ENCODE data around the gene TAS2R41. TPM values are rescaled to one million over a fixed set of nuclear protein-coding genes. Genes with fewer than 3 reads are reported as not detected.

Gene TAS2R41
- total RNA-seq, 1 experiment from 2014 or later, result not detected

GRCh38 chr7:143485094-143485493 is 7.4 kb downstream of the TAS2R41 start:
- Histone ChIP-seq H3K79me1 (ENCODE audit: insufficient read depth, low read depth, low read length, poor library complexity, severe bottlenecking) (no peaks in the 10 kb centered on the region), H3K4me2 (ENCODE audit: insufficient read depth, insufficient read length, low read length) (no peak overlapping the region), H3K4ac (ENCODE audit: low read depth, low read length) (no peak overlapping the region), H2BK20ac (ENCODE audit: low read depth, low read length, poor library complexity, severe bottlenecking) (no peak overlapping the region), H2AK5ac (ENCODE audit: insufficient read length, low read length) (no peak overlapping the region), H3K9me3 (ENCODE audit: control insufficient read depth, low read depth, low read length) (no peaks in the 10 kb centered on the region), H3K9ac (ENCODE audit: extremely low read depth, insufficient read length, low read length) (no peak overlapping the region), H3K79me2 (ENCODE audit: insufficient read depth, low read length) (no peaks in the 10 kb centered on the region), H3K18ac (ENCODE audit: insufficient read length, low read depth, low read length) (no peak overlapping the region), H3K23me2 (ENCODE audit: insufficient read length, low read depth, low read length, poor library complexity, severe bottlenecking) (no peaks in the 10 kb centered on the region), H3K4me1 (ENCODE audit: insufficient read depth, low read length) (no peaks in the 10 kb centered on the region), H3K14ac (ENCODE audit: insufficient read depth, low read length) (no peak overlapping the region), H4K20me1 (ENCODE audit: control insufficient read depth, insufficient read depth, insufficient read length) (no peaks in the 10 kb centered on the region), H2BK15ac (ENCODE audit: low read depth, low read length) (no peak overlapping the region), H3K23ac (ENCODE audit: insufficient read length, low read depth, low read length) (no peak overlapping the region), H2BK12ac (ENCODE audit: insufficient read length, low read depth, low read length) (no peak overlapping the region), H3K27me3 (ENCODE audit: insufficient read depth, low read length) (no peaks in the 10 kb centered on the region), H4K5ac (ENCODE audit: insufficient read length, low read depth, low read length) (no peak overlapping the region), H2BK5ac (ENCODE audit: insufficient read length, low read length) (no peak overlapping the region), H4K8ac (replicated peaks; ENCODE audit: insufficient read length, low read depth, low read length) (no peak overlapping the region), H2AFZ (ENCODE audit: low read length) (no peak overlapping the region), H3K56ac (ENCODE audit: insufficient read length, low read depth, low read length) (no peak overlapping the region), H3T11ph (ENCODE audit: low read length) (no peak overlapping the region), H3K27ac (ENCODE audit: insufficient read length, low read depth, low read length) (no peak overlapping the region), H2BK120ac (ENCODE audit: low read depth, low read length, poor library complexity, severe bottlenecking) (no peak overlapping the region), H4K91ac (ENCODE audit: insufficient read length, low read depth, low read length) (no peak overlapping the region)
- H3K27me3 Mint-ChIP-seq (ENCODE audit: low read depth), result no peaks in the 10 kb centered on the region
- H3K27ac Mint-ChIP-seq, result no peak overlapping the region
- H3K36me3 Mint-ChIP-seq (ENCODE audit: insufficient read depth in 1 of 3, low read depth in 3 of 3), result no peaks in the 10 kb centered on the region
- TF ChIP-seq CTCF (conservative IDR thresholded peaks at IDR 0.05), result no peak
- no peaks in the 10 kb centered on the region for H3K4me1 Mint-ChIP-seq
- H3K4me3 Mint-ChIP-seq, result no peak overlapping the region
- no peaks in the 10 kb centered on the region for H3K9me3 Mint-ChIP-seq
- DNase-seq, result no peak
